Stimulated activated CD8-positive, alpha-beta memory T cell treated with anti-CD3 and anti-CD28 coated beads, Interleukin-15, amount 100 ng/mL, for 48 hours (primary cell): ENCODE data around the gene CBLN3.
A peak's percentile ranks its signal among the peaks of the same experiment; 100 is the strongest.
"Not testable (repeated sequence)": the region's sequence is repeated elsewhere in the genome, so short reads cannot be mapped to it uniquely, and the experiment has no call there.

Experiments used
- DNase-seq, 2 donors: peaks; one replicate each; pipeline ENCODE4 v3.0.0-alpha.2; 2020; ENCODE audit warnings: low read depth in 2 of 2

CBLN3 gene

DNA sequence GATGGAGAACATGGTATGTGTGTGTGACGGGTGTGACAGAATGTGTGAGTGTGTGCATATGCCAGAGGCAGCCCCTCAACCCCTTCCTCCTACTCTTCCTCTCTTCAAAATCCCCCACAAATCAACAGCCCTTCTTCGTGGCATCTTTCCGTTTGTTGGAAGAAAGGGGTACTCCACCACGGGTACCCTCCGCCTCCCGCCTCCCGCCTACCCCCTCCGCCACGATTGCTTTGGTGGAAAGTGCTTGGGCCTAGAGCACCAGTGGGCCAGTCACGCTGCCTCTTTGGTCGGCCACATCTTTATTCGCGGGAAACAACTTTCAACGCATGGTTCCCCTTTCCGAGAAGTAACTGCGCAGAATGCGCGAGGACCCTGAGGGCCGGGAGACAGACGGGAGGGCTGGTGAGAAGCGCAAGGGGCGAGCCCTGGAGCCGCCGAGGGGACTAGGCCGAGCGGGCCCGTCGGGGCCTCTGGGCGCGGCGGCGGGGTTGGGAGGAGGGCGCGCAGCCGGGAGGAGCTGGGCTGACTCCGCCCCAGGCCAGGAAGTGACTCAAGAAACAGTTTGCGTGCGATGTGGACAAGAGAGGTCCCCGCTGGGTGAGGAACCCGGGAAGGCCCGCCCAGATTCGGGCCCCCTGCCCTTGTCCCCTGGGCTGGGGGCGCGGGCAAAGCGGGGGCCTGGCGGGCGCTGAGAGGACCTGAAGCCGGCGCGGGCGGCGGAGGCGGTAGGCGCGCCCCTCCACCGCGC lies at the start of gene CBLN3, which contains the start of gene KHNYN:
TSS of gene CBLN3 (minus strand) at position 274 of the 748 bp plus-strand sequence. CDS start 614 bp downstream, outside the sequence.
TSS of gene KHNYN (plus strand) at position 560 of the 748 bp plus-strand sequence. CDS start 777 bp downstream, outside the sequence.
- DNase-seq = peak; percentile 82

DNA sequence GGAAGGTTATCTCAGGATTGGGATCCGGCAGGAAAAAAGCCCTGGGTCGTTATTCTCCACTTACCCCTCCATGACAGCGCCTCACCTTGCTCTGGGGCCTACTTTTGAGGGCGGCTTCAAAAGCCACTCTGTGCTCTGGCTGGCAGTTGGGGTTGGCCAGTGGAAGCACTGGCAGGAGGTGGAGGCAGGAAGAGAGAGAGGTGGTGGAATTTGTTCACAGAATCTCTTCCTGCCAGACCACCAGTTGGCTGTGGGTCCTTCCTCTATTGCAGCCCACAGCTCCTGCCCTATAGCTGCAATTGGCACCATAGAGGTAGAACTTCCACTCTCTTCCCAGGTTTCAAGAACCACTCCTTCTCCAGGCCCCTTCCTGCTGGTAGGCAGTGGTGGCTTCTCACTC lies 45.8 kb upstream of the CBLN3 start:
- no peak for DNase-seq

DNA sequence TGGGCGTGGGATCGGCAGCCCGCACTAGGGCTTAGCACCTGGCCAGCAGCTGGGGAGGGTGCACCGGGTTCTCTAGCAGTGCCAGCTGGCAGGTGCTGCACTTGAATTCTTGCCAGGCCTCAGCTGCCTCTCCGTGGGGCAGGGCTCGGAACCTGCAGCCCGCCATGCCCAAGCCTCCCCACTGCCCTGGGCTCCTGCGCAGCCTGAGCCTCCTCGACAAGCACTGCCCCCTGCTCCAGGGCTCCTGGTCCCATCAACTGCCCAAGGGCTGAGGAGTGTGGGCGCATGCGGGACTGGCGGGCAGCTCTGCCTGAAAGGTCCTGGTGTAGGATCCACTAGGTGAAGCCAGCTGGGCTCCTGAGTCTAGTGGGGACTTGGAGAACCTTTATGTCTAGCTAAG lies 43.7 kb upstream of the CBLN3 start:
- no peak for DNase-seq

DNA sequence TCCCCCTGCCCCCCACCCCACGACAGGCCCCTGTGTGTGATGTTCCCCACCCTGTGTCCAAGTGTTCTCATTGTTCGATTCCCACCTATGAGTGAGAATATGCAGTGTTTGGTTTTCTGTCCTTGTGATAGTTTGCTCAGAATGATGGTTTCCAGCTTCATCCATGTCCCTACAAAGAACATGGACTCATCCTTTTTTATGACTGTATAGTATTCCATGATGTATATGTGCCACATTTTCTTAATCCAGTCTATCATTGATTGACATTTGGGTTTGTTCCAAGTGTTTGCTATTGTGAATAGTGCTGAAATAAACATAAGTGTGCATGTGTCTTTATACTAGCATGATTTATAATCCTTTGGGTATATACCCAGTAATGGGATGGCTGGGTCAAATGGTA lies 41.0 kb upstream of the CBLN3 start:
- not testable (repeated sequence) for DNase-seq

DNA sequence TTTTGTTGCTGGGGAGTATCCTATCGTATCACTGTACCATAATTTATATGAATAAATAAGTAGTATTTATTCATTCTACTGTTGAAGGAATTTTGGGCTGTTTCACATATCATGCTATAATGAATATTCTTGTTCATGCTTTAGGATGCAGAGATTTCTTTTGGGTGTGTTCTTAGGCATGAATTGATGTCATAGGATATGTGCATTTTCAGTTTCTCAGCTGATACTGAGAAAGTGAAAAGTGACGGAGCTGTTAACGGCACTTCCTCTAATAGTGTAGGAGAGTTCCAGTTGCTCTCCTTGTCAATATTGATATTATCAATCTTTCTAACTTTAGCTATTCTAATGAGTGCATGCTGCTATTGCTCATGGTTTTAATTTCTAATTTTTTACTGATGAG lies 36.3 kb upstream of the CBLN3 start:
- no peak for DNase-seq

DNA sequence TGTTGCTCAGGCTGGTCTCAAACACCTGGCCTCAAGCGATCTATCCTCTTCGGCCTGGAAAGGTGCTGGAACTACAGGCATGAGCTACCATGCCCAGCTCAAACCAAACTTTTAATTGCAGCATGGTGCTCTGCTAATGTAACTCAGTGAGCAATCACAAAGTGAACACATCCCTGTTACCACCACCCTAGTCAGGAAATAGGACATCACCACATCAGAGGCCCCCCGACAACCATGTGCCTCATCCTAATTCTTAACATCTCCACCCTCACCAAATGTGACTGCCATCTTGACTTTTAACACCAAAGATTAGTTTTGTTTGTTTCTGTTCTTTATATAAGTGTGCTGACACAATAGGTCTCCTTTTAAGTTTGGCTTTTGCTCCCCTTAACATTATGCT lies 35.9 kb upstream of the CBLN3 start:
- DNase-seq = no peak

DNA sequence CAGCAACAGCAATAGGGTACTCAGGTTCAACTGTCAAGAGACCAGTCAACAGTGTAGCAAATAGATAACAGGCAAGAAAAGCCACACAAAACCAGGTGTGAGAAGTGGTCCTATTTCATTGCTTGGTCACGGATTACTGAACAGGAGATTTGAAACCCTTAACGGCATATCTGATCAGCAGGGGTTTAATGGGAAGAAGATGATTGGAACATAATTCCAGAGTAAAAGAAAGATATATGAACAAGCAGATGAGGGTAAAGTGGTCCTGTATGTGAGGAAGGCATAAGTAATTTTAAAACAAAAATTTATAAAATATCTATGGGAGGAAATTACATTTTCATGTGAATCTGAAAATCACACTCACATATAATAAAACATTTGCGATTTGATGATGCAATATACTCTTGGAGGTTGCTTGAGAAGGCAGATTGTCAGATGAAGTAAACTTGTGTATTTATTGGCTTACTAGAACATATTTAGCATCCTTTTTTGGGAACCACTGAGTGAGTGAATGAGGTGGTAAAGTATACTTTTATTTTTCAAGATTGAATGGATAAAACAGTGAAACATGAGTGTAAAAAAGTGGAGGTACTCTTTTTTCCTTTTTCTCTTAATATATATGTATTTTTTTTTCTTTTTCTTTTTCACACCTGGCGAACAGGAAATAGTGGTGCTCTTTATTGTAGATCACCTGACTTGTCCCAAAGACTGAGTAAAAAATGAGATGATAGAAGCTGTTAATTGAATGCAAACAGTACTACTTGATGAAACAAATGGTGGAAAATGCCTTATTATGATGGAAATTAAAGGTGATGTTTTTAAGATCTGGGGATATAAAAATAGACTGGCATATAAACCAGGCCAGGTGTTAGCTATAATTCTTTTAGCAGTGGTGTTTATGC lies 34.7 kb upstream of the CBLN3 start:
- DNase-seq = no peak

DNA sequence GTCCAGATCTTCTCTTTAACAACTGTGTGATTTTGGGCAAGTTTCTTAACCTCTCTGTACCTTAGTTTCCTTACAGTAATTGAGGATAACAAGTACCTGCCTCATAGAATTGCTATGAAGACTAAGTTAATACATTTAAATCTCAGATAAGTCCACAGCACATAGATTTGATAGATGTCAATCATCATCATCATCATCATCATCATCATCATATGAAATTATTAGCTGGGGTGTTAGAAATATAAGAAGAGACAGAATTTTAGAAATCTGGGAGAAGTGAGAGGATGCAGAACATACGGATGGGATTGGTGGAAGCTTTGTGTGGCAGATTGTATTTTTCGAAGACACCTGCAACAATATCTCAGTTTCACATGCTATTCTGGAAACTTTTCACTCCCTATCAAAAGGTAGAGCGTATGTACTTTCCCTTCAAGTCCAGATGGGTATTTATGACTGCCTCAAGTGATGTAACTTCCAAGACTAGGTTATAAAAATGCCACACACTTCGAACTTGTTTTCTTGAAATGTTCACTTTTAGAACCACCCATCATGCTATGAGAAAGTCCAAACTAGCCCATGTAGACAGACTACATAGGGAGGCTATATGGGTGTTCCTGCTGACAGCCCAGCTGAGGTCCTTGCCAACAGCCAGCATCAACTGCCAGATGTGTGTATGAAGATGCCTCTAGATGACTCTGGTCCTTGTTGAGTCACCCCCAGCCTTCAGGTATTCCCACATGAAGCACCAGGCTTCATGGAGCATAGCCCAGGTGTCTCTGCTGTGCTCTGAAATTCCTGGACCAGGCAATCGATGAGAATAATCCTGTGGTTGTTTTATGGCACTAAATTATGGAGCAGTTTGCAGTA lies 33.8 kb upstream of the CBLN3 start:
- DNase-seq = no peak

DNA sequence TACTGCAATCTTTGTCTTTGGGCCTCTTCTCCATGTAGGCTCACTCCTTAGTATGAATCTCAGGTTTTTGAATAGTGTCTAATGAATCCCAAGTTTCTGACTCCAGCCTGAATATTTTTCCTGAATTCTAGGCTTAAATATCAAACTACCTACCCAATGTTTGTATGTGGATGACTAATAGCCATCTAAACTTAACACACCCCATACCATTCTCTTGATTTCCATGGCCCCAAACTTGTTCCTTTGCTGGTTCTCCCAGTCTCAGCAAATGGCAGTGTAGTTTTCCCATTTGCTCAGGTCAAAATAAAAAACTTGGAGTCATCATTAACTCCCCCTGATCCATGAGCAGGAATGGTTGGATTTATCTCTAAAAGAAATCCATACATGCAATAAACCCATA lies 31.9 kb upstream of the CBLN3 start:
- no peak for DNase-seq

DNA sequence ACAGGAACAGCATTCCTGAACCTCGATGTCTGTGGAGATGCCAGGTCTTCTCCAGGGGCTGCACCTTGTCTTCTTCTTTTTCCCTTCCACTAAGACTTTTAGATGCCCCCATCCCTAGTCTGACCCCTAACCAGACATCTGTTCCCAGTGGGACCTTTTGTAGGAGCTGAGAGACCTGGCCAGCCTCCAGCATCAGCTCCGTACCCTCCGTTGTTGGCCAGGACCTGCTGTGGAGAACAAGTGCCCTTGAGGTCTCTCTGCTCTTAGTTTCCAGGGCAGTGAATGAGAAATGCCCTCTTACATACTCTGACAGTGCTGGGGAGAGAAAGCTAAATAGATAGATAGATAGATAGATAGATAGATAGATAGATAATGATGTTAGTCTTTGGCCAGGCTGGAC lies 29.9 kb upstream of the CBLN3 start:
- DNase-seq = no peak

DNA sequence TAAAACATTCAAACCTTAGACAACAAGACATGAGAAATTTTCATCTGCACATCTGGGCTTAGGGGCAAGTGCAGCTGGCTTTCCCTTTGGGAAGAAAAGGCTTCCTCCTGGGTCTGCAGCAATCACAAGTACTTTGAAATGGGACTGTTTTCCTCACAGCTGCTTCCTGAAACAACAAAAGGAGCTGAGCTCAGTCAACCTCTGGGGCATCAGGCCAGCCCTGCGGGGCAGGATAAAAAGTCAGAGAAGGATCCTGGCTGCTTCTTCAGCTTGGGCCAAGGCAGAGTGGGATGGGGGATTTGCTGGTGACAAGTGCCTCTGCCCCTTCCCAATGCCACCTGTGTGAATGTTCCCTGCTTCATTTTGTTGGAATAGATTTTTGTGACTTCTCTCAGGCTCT lies 29.3 kb upstream of the CBLN3 start:
- DNase-seq = no peak

DNA sequence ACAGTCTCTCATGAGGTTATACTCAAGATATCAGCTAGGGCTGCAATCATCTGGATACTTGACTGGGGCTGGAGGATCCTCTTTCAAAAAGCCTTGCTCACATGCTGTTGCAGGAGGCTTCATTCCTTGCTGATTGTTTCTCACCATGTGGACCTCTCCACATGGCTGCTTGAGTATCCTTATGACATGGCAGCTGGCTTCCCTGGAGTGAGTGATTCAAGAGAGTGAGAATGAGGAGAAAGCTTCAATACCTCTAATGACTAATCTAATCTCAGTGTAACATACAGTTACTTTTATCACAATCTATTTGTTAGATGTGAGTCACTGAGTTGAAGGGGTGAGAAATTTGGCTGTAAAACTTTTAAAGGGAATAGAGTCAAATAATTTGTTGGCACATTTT lies 27.5 kb upstream of the CBLN3 start:
- DNase-seq = no peak

DNA sequence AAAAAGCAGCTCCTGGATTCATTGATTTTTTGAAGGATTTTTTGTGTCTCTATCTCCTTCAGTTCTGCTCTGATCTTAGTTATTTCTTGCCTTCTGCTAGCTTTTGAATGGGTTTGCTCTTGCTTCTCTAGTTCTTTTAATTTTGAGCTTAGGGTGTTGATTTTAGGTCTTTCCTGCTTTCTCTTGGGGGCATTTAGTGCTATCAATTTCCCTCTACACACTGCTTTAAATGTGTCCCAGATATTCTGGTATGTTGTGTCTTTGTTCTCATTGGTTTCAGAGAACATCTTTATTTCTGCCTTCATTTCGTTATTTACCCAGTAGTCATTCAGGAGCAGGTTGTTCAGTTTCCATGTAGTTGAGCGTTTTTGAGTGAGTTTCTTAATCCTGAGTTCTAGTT lies 21.4 kb upstream of the CBLN3 start:
- DNase-seq = not testable (repeated sequence)

DNA sequence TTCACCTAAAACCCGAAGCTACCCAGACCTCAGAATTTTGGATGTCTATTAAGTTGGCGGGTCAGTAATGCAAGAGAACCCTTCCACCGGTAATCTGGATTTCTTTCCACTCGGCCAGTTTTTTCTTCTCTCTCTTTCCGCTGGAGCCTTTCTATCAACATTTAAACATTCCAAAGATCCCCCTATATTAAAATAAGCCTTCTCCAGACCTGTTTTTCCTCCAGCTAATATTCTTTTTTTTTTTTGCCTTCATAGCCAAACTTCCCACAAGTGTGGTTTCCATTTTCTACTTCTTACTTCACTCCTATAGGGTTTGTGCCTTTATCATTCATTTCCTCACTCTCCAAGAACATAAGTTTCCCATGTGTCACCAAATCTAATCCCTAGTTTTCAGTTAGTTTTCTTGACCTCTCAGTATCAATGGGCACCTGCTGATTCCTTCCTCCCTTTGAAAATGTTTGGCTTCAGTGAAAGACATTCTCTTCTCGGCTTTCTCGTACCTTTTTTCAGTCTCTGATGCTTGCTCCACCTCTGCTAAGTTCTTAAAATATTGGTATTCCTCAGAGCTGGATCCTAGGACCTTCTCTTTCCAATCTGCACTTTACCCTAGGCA lies 13.7 kb upstream of the CBLN3 start:
- DNase-seq = no peak

DNA sequence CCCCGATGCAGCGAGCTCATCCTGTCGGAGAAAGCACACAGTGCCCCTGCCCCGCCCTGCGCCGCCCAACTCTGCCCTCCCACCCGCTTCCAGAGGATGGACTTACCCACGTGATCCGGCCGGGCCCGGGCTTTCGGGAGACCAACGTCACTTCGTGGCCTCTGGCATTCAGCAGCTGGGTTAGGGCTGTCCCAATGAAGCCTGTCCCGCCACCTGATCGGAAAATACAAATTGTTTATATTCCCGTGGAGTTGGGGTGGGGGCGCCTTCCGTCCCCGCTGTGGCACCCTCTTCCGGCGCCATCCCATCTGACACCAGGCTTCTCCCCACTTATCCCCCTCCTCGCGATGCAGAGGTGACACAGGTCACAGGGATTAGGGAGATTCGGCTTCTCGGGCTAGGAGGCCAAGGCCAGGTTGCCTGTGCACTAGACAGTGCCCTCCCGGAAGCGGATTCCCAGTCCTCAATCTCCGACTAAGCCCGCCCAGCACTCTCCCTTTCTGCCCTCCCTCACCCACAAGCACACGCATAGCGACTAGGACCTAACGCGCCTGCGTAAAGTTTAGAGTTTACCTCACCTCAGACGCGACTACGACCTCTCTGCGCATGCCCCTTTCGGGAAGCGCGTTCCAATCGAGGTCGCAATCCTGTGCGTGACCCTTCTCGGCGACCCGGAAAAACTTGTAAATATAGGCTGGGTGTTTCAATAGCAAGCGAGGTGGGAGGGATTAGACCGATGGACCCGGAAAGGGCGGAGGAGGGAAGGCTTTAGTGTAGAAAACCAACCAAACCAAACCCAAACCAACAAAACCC lies 13.0 kb upstream of the CBLN3 start, which contains the start of gene SDR39U1:
TSS of gene SDR39U1 (minus strand) at position 537 of the 813 bp plus-strand sequence. CDS start at position 530, 7 bp downstream.
- peak; percentile 92 to 94 for DNase-seq

DNA sequence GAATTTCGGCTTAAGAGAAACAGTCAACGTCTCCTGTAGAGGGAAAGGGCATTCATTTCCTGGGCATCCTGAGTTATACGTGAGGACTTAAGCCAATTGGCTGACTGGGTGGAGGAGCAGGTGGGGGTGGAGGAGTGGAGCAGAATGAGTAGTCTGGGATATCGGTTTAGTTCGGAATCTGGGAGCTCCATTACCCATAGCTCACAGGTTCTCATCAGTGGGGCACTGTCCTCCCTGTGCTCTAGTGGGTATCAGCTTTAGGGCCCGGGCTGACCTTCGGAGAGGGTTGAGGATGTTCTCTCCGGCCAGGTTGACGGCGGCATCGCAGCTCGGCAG lies 12.4 kb upstream of the CBLN3 start:
- DNase-seq = no peak

DNA sequence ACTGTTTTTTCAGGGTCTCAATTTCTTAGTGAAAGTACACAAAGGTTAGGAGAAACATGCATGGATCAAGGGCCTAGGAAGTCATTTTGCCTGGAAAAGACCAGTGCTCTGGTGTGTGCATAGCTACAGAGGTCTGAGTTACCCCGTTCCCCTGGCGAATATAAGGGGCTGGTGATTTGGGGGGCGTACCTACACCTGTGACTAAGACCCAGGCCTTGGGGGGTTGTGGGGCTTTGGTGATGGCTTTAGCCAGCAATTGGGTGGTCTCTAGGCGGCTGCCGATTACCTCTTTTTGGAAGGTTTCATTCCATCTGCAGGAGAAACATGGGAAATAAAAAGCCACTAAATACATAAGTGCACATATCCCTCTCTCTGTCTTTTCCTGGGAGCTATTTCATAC lies 12.0 kb upstream of the CBLN3 start:
- no peak for DNase-seq

DNA sequence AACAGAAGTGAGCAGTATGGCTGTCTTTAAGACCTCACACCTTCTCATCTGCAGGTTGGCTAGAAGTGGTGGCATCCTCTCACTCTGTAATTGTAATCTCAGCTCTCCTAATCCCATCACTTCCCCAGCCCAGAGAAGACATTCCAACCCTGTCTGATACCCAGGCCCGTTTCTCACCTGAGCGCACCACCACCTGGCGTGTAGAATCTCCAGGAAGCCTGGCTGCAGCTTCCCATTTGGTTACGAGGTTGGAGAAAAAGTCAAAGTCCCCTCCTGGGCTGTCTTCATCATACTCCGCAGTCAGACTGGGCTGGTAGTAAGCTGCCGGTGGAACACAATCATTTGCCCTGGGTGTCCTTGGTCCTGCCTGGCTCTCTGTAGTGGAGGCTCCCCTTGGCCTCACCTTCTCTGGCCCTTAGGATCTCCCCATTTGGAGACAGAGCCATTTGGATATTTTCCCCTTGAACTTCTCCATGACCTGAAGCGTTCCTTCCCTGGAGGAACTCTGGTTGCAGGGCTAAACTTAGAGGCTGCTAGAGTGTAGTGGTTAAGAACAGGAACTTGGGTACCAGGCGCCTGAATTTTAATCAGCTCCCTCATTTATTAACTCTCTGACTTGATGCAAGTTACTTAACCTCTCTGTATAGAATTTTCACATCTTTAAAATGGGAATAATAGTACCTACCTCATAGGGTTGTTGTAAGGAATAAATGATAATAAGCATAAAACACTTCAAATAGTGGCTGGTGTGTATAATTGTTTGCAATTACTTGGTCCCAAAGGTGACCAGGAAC lies 11.3 kb upstream of the CBLN3 start:
- no peak for DNase-seq

DNA sequence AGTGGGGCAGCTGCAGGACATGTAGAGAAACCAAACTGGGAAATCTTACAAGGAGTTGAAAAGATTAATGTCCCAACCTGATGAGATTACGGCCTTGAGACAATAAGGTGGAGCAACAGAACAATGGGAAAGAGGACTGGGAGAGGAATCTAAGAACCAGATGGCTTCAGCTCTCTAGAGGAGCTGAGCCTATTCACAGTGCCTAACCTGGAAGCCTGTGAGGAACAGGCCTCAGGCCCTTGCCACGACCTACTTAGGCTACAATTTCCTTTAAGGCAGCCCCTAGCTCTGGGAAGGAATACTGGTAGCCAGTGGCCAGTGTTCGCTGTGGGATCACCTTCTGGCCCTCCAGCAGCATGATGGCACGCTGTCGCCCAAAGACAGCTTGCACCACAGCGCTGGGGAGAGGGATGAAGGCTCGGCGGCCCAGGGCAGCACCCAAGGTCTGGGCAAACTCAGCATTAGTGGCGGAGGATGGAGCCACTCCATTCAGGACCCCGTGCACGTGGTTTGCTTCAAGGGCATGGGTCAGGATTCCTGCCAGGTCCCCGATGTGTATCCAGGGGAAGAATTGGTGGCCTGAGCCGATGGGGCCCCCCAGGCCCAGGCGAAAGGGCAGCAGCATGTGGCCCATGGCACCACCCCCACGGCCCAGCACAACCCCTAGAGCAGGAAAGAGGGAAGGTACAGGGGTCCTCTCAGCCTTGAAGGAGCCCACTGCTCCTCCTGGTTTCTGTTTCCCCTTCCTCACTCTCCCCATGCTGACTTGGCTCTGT lies 10.6 kb upstream of the CBLN3 start:
- no peak for DNase-seq
